Activated T-cell treated with anti-CD3 and anti-CD28 coated beads for 24 hours (primary cell): Measurements from ENCODE around the gene GAGE12H.
"Not testable (repeated sequence)": the region's sequence is repeated elsewhere in the genome, so short reads cannot be mapped to it uniquely, and the experiment has no call there.

Experiments used
- DNase-seq: peaks from one replicate; pipeline ENCODE4 v3.0.0-alpha.2; 2020; ENCODE audit warnings: low read depth

GAGE12H gene

GRCh38 chrX:49579649-49580048 is at the start of gene GAGE12H:
Gene GAGE12H, plus strand, starts transcription at chrX:49579949. Its CDS starts 1,155 bp downstream, at chrX:49581104.
- DNase-seq, result not testable (repeated sequence)

GRCh38 chrX:49531877-49532276 is 47.9 kb upstream of the GAGE12H start, which contains the start of gene GAGE12C:
Gene GAGE12C, plus strand, starts transcription at chrX:49532177. Its CDS starts 1,155 bp downstream, at chrX:49533332.
- not testable (repeated sequence) for DNase-seq

DNA sequence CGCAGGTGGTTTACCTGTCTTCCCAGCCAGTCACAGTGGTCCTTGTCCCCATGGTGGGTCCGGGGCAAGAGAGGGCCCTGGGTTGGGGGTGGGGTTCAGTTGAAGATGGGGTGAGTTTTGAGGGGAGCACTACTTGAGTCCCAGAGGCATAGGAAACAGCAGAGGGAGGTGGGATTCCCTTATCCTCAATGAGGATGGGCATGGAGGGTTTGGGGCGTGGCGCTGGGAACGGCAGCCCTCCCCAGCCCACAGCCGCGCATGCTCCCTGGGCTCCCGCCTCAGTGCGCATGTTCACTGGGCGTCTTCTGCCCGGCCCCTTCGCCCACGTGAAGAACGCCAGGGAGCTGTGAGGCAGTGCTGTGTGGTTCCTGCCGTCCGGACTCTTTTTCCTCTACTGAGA is 38.3 kb upstream of the GAGE12H start, which contains the start of gene GAGE12D:
Gene GAGE12D, plus strand, starts transcription at position 301 of the 400 bp plus-strand sequence. CDS start 1,155 bp downstream, outside the sequence.
- not testable (repeated sequence) for DNase-seq

DNA sequence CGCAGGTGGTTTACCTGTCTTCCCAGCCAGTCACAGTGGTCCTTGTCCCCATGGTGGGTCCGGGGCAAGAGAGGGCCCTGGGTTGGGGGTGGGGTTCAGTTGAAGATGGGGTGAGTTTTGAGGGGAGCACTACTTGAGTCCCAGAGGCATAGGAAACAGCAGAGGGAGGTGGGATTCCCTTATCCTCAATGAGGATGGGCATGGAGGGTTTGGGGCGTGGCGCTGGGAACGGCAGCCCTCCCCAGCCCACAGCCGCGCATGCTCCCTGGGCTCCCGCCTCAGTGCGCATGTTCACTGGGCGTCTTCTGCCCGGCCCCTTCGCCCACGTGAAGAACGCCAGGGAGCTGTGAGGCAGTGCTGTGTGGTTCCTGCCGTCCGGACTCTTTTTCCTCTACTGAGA is 28.8 kb upstream of the GAGE12H start, which contains the start of gene GAGE12E:
Gene GAGE12E, plus strand, starts transcription at position 301 of the 400 bp plus-strand sequence. CDS start 1,155 bp downstream, outside the sequence.
- DNase-seq, result not testable (repeated sequence)

DNA sequence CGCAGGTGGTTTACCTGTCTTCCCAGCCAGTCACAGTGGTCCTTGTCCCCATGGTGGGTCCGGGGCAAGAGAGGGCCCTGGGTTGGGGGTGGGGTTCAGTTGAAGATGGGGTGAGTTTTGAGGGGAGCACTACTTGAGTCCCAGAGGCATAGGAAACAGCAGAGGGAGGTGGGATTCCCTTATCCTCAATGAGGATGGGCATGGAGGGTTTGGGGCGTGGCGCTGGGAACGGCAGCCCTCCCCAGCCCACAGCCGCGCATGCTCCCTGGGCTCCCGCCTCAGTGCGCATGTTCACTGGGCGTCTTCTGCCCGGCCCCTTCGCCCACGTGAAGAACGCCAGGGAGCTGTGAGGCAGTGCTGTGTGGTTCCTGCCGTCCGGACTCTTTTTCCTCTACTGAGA is 19.2 kb upstream of the GAGE12H start, which contains the start of gene GAGE12F:
Gene GAGE12F, plus strand, starts transcription at position 301 of the 400 bp plus-strand sequence. CDS start 1,155 bp downstream, outside the sequence.
- not testable (repeated sequence) for DNase-seq

DNA sequence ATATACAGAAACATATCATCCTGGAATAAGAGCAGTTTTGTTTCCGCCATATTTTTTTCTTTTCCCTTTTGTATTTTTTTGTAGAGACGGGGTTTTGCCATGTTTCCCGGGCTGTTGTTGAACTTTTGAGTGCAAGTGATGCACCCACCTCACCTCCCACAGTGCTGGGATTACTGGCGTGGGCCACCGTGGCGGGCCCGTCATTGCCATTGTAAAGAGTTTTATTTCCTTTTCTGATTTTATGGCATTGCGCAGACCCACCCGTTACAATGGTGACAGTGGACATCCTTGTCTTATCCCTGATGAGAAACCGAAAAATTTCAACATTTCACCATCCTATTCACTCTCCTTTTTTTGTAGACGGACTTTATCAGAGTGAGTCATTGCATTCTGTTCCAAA is 11.0 kb upstream of the GAGE12H start:
- not testable (repeated sequence) for DNase-seq

- not testable (repeated sequence) for DNase-seq
These were observed 10.6 kb upstream of the GAGE12H start for GRCh38 chrX:49569152-49569551.

DNA sequence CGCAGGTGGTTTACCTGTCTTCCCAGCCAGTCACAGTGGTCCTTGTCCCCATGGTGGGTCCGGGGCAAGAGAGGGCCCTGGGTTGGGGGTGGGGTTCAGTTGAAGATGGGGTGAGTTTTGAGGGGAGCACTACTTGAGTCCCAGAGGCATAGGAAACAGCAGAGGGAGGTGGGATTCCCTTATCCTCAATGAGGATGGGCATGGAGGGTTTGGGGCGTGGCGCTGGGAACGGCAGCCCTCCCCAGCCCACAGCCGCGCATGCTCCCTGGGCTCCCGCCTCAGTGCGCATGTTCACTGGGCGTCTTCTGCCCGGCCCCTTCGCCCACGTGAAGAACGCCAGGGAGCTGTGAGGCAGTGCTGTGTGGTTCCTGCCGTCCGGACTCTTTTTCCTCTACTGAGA is 9.6 kb upstream of the GAGE12H start, which contains the start of gene GAGE12G:
Gene GAGE12G, plus strand, starts transcription at position 301 of the 400 bp plus-strand sequence. CDS start 1,155 bp downstream, outside the sequence.
- DNase-seq, result not testable (repeated sequence)

GRCh38 chrX:49589196-49589595 is 9.4 kb downstream of the GAGE12H start, which contains the start of gene GAGE2A:
Gene GAGE2A, plus strand, starts transcription at chrX:49589496. Its CDS starts 1,155 bp downstream, at chrX:49590651.
- DNase-seq, result not testable (repeated sequence)

- not testable (repeated sequence) for DNase-seq
These were observed 10.2 kb downstream of the GAGE12H start for GRCh38 chrX:49589769-49590478.

GRCh38 chrX:49590488-49590887 is 10.7 kb downstream of the GAGE12H start:
- DNase-seq, result not testable (repeated sequence)

- DNase-seq, result not testable (repeated sequence)
These were observed 19.0 kb downstream of the GAGE12H start, which contains the start of gene GAGE1 for GRCh38 chrX:49598720-49599119. Gene GAGE1, plus strand, starts transcription at chrX:49599020. Its CDS starts 1,155 bp downstream, at chrX:49600175.

DNA sequence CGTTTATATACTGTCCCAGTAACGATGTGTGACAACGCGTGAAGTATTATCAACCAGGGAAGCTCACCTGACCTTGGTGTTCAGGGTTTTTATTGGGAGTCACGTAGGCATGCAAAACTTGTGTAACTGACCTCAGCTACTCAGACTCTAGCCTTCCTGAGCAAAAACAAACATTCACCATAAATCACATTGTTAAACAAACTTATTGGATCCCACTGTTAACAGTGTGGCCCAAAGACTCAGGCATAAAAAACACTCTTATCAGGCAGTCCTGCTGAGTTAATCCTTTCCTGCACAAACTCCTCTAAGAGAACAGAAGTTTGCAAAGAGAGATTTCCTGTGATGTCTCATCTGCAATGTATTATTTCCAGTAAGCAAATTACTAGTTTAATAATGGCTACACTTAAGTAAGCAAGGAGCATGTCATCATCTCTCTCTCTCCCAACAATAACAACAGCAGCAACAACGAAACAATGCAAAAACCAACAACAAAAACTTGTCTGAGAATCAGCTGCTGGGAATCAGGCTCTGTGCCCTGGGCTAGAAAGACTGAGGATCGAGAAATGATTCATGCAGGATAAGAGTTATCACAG is 31.1 kb downstream of the GAGE12H start:
- DNase-seq, result no peak

- DNase-seq, result no peak
These were observed 38.8 kb downstream of the GAGE12H start for GRCh38 chrX:49618574-49618973.

DNA sequence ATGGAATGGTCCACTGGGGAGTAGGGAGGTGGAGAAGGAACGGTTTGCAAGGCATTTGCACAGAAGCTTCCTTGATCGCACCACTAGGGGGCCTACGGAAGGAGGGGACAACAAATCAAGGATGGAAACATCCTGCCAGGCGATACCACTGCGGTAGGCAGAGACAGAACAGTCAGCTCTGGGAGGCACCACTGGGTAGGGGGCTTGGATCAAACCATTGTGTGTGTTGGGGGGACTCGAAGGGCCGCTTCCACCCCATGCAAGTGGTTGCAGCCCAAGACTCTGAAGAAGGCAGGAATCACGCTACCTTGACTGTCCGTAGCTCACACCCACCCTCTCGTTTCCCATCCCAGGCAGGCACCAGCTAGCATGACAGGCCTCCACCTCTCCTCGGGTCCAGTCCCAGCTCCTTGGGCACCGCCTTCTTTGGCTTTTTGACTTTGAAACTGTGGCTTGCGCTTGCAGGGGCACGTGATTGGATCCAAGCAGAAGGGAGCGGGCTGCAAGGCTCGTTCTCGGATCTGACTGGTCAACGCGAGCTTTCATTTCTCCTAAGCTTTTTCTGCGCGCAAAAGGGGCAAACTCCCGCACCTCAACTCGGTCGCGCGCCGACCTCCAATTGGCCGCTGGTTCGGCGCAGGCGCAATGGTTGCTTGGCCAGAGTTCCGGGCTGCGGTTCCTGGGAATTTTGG is 47.5 kb downstream of the GAGE12H start:
- DNase-seq, result no peak
